HG03060 (cell line): ENCODE data around the gene CASP7.

ENCODE experiments used
- ATAC-seq: cut with Tn5 transposase; IDR thresholded peaks from one replicate; pipeline ENCODE4 v1.9.1; 2021; ENCODE audit warnings: low read depth, moderate number of reproducible peaks; ENCODE audit not compliant: unreplicated experiment

CASP7 gene

GRCh38 chr10:113665806-113666354, 13.8 kb upstream of the CASP7 start:
- ATAC-seq, result no peak

- ATAC-seq, result no peak
Measured at GRCh38 chr10:113666682-113667252, 12.9 kb upstream of the CASP7 start.

- ATAC-seq, result no peak
Measured at GRCh38 chr10:113680190-113681111, 739 bp downstream of the CASP7 start.

- ATAC-seq, result peak; percentile 65
Measured at GRCh38 chr10:113681533-113682470, 2.1 kb downstream of the CASP7 start.

- ATAC-seq, result no peak
Measured at GRCh38 chr10:113683300-113683699, 3.6 kb downstream of the CASP7 start.

- ATAC-seq, result no peak
Measured at GRCh38 chr10:113686028-113686427, 6.3 kb downstream of the CASP7 start.

- ATAC-seq, result no peak
Measured at GRCh38 chr10:113687037-113687436, 7.3 kb downstream of the CASP7 start.

- ATAC-seq, result no peak
Measured at GRCh38 chr10:113689057-113689456, 9.3 kb downstream of the CASP7 start.

GRCh38 chr10:113689574-113689973, 9.9 kb downstream of the CASP7 start:
- ATAC-seq, result no peak

- ATAC-seq, result no peak
Measured at GRCh38 chr10:113690749-113691148, 11.0 kb downstream of the CASP7 start.

GRCh38 chr10:113691381-113691780, 11.7 kb downstream of the CASP7 start:
- ATAC-seq, result no peak

- no peak for ATAC-seq
Measured at GRCh38 chr10:113692271-113692670, 12.6 kb downstream of the CASP7 start.

- ATAC-seq, result no peak
Measured at GRCh38 chr10:113693348-113693747, 13.6 kb downstream of the CASP7 start.

- ATAC-seq, result no peak
Measured at GRCh38 chr10:113695691-113696090, 16.0 kb downstream of the CASP7 start.

- ATAC-seq, result no peak
Measured at GRCh38 chr10:113697595-113697994, 17.9 kb downstream of the CASP7 start.

GRCh38 chr10:113704637-113705343, 25.1 kb downstream of the CASP7 start:
- no peak for ATAC-seq

- ATAC-seq, result no peak
Measured at GRCh38 chr10:113705344-113705652, 25.6 kb downstream of the CASP7 start.

GRCh38 chr10:113706623-113707022, 26.9 kb downstream of the CASP7 start:
- no peak for ATAC-seq

- ATAC-seq, result no peak
Measured at GRCh38 chr10:113708640-113709039, 28.9 kb downstream of the CASP7 start.

- ATAC-seq, result no peak
Measured at GRCh38 chr10:113709221-113709838, 29.6 kb downstream of the CASP7 start.
